Memory B cell (primary cell): ENCODE results near the gene GRIN2A.

ENCODE experiments used
- ATAC-seq: fragments of 150-1000 bp; cut with Tn5 transposase; 2 replicates; pipeline ENCODE4 v1.10.0; 2021; ENCODE audit warnings: low read depth, mild to moderate bottlenecking, moderate library complexity
- DNase-seq, 2 donors: peaks; one replicate each; pipeline ENCODE4 v3.0.0; 2022; ENCODE audit warnings: low spot score in 2 of 2
- H3K27ac Mint-ChIP-seq: one replicate; pipeline ENCODE4 v1.8.0; 2022; ENCODE audit warnings: mild to moderate bottlenecking, moderate library complexity, mixed read lengths
- H3K27me3 Mint-ChIP-seq: one replicate; pipeline ENCODE4 v1.8.0; 2022; ENCODE audit warnings: mixed read lengths
- H3K36me3 Mint-ChIP-seq: one replicate; pipeline ENCODE4 v1.8.0; 2022; ENCODE audit warnings: mild to moderate bottlenecking, mixed read lengths
- H3K4me1 Mint-ChIP-seq: one replicate; pipeline ENCODE4 v1.8.0; 2022; ENCODE audit warnings: mixed read lengths
- H3K4me3 Mint-ChIP-seq: one replicate; pipeline ENCODE4 v1.8.0; 2022; ENCODE audit warnings: mild to moderate bottlenecking, moderate library complexity, mixed read lengths
- H3K9me3 Mint-ChIP-seq: one replicate; pipeline ENCODE4 v1.8.0; 2022; ENCODE audit warnings: mixed read lengths

GRIN2A gene

GRCh38 chr16:10205688-10206087, 23.5 kb upstream of the GRIN2A start:
- DNase-seq (no peak), ATAC-seq (no peak)
- peaks cover 3% of the 10 kb centered on the region for H3K9me3 Mint-ChIP-seq
- peaks cover 3% of the 10 kb centered on the region for H3K36me3 Mint-ChIP-seq
- no peaks in the 10 kb centered on the region for H3K4me1 Mint-ChIP-seq
- H3K4me3 Mint-ChIP-seq, result no peak overlapping the region
- H3K27ac Mint-ChIP-seq, result no peak overlapping the region
- H3K27me3 Mint-ChIP-seq, result peaks cover 12% of the 10 kb centered on the region

GRCh38 chr16:10202649-10203048, 20.4 kb upstream of the GRIN2A start:
- peaks cover 1% of the 10 kb centered on the region for H3K36me3 Mint-ChIP-seq
- peaks cover 10% of the 10 kb centered on the region for H3K27me3 Mint-ChIP-seq
- H3K4me3 Mint-ChIP-seq, result no peak overlapping the region
- no peak overlapping the region for H3K27ac Mint-ChIP-seq
- no peak for ATAC-seq
- H3K9me3 Mint-ChIP-seq, result peaks cover 3% of the 10 kb centered on the region
- H3K4me1 Mint-ChIP-seq, result no peaks in the 10 kb centered on the region
- no peak for DNase-seq

- ATAC-seq, result no peak
- peaks cover 3% of the 10 kb centered on the region for H3K9me3 Mint-ChIP-seq
- H3K4me3 Mint-ChIP-seq, result no peak overlapping the region
- H3K36me3 Mint-ChIP-seq, result peaks cover 1% of the 10 kb centered on the region
- no peak overlapping the region for H3K27ac Mint-ChIP-seq
- H3K27me3 Mint-ChIP-seq, result peaks cover 6% of the 10 kb centered on the region
- H3K4me1 Mint-ChIP-seq, result no peaks in the 10 kb centered on the region
- no peak for DNase-seq
Observed at GRCh38 chr16:10200637-10201586, 18.7 kb upstream of the GRIN2A start.

- no peaks in the 10 kb centered on the region for H3K4me1 Mint-ChIP-seq
- no peak overlapping the region for H3K4me3 Mint-ChIP-seq
- H3K27ac Mint-ChIP-seq, result no peak overlapping the region
- peaks cover 5% of the 10 kb centered on the region for H3K27me3 Mint-ChIP-seq
- H3K9me3 Mint-ChIP-seq, result peaks cover 4% of the 10 kb centered on the region
- H3K36me3 Mint-ChIP-seq, result no peaks in the 10 kb centered on the region
- ATAC-seq (no peak), DNase-seq (no peak)
Observed at GRCh38 chr16:10196999-10197398, 14.8 kb upstream of the GRIN2A start.

GRCh38 chr16:10191096-10191495, 8.9 kb upstream of the GRIN2A start:
- H3K27ac Mint-ChIP-seq, result no peak overlapping the region
- peaks cover 2% of the 10 kb centered on the region for H3K4me1 Mint-ChIP-seq
- no peaks in the 10 kb centered on the region for H3K36me3 Mint-ChIP-seq
- DNase-seq, result no peak
- H3K4me3 Mint-ChIP-seq, result no peak overlapping the region
- peaks cover 6% of the 10 kb centered on the region for H3K27me3 Mint-ChIP-seq
- H3K9me3 Mint-ChIP-seq, result peaks cover 4% of the 10 kb centered on the region
- no peak for ATAC-seq

- Mint-ChIP-seq H3K9me3 (peaks cover 4% of the 10 kb centered on the region), H3K27me3 (peaks cover 6% of the 10 kb centered on the region)
- ATAC-seq, result no peak
Observed at GRCh38 chr16:10189861-10190390, 7.7 kb upstream of the GRIN2A start.

GRCh38 chr16:10188236-10188635, 6.0 kb upstream of the GRIN2A start:
- no peak for ATAC-seq
- H3K36me3 Mint-ChIP-seq, result peaks cover 2% of the 10 kb centered on the region
- no peaks in the 10 kb centered on the region for H3K9me3 Mint-ChIP-seq
- H3K4me3 Mint-ChIP-seq, result no peak overlapping the region
- no peak for DNase-seq
- peaks cover 8% of the 10 kb centered on the region for H3K27me3 Mint-ChIP-seq
- peaks cover 5% of the 10 kb centered on the region for H3K4me1 Mint-ChIP-seq
- H3K27ac Mint-ChIP-seq, result no peak overlapping the region

More at GRCh38 chr16:10189861-10190390, 7.7 kb upstream of the GRIN2A start:
- Mint-ChIP-seq H3K4me1 (peaks cover 2% of the 10 kb centered on the region), H3K36me3 (no peaks in the 10 kb centered on the region), H3K4me3 (no peak overlapping the region), H3K27ac (no peak overlapping the region)
- no peak for DNase-seq

- peaks cover 2% of the 10 kb centered on the region for H3K36me3 Mint-ChIP-seq
- no peak overlapping the region for H3K27ac Mint-ChIP-seq
- peak overlapping the region; percentile 77 for H3K4me3 Mint-ChIP-seq
- H3K4me1 Mint-ChIP-seq, result peaks cover 12% of the 10 kb centered on the region
- peak; percentile 32 to 65 for DNase-seq
- peak; percentile 46 for ATAC-seq
- no peaks in the 10 kb centered on the region for H3K9me3 Mint-ChIP-seq
- H3K27me3 Mint-ChIP-seq, result peaks cover 23% of the 10 kb centered on the region
Observed at GRCh38 chr16:10181196-10182162, 749 bp downstream of the GRIN2A start.

GRCh38 chr16:10180771-10181163, 1.5 kb downstream of the GRIN2A start:
- H3K27ac Mint-ChIP-seq, result no peak overlapping the region
- H3K4me1 Mint-ChIP-seq, result peaks cover 12% of the 10 kb centered on the region
- H3K9me3 Mint-ChIP-seq, result no peaks in the 10 kb centered on the region
- ATAC-seq, result peak; percentile 51
- DNase-seq, result peak; percentile 18 to 34
- H3K36me3 Mint-ChIP-seq, result peaks cover 2% of the 10 kb centered on the region
- peak overlapping the region; percentile 77 for H3K4me3 Mint-ChIP-seq
- H3K27me3 Mint-ChIP-seq, result peaks cover 23% of the 10 kb centered on the region

- no peak overlapping the region for H3K4me3 Mint-ChIP-seq
- no peak for DNase-seq
- H3K36me3 Mint-ChIP-seq, result peaks cover 2% of the 10 kb centered on the region
- H3K27ac Mint-ChIP-seq, result no peak overlapping the region
- peaks cover 23% of the 10 kb centered on the region for H3K27me3 Mint-ChIP-seq
- H3K4me1 Mint-ChIP-seq, result peaks cover 12% of the 10 kb centered on the region
- ATAC-seq, result no peak
- no peaks in the 10 kb centered on the region for H3K9me3 Mint-ChIP-seq
Observed at GRCh38 chr16:10180042-10180770, 2.0 kb downstream of the GRIN2A start.

- ATAC-seq (no peak), DNase-seq (no peak)
- Mint-ChIP-seq H3K27ac (no peak overlapping the region), H3K4me3 (no peak overlapping the region), H3K4me1 (peaks cover 11% of the 10 kb centered on the region), H3K9me3 (no peaks in the 10 kb centered on the region), H3K27me3 (peaks cover 20% of the 10 kb centered on the region), H3K36me3 (peaks cover 1% of the 10 kb centered on the region)
Observed at GRCh38 chr16:10178526-10178925, 3.7 kb downstream of the GRIN2A start.

- peaks cover 18% of the 10 kb centered on the region for H3K27me3 Mint-ChIP-seq
Observed at GRCh38 chr16:10178080-10178479, 4.1 kb downstream of the GRIN2A start.

More at GRCh38 chr16:10178080-10178479, 4.1 kb downstream of the GRIN2A start:
- Mint-ChIP-seq H3K9me3 (no peaks in the 10 kb centered on the region), H3K4me1 (peaks cover 10% of the 10 kb centered on the region), H3K36me3 (no peaks in the 10 kb centered on the region), H3K27ac (no peak overlapping the region), H3K4me3 (no peak overlapping the region)
- ATAC-seq (no peak), DNase-seq (no peak)
